HL-60 (cell line): Measurements from ENCODE around the gene LRRN1.

Experiments used
- DNase-seq, 2 experiments: peaks; one replicate each; pipeline ENCODE4 v3.0.0-alpha.2; 2010 to 2020; ENCODE audit warnings: low read depth in 1 of 2, low spot score in 1 of 2
- H3K27ac ChIP-seq: fragments of 250-450 bp; sonication (Bioruptor Pico); replicated peaks from 2 replicates; pipeline ENCODE4 v1.5.1; 2020; ENCODE audit warnings: mild to moderate bottlenecking, moderate library complexity
- H3K27me3 ChIP-seq: fragments of 250-450 bp; sonication (Bioruptor Pico); 2 replicates; pipeline ENCODE4 v1.5.1; 2021; ENCODE audit warnings: mild to moderate bottlenecking, moderate library complexity; ENCODE audit not compliant: insufficient read depth, poor library complexity, severe bottlenecking
- H3K4me3 ChIP-seq: replicated peaks from 2 replicates; pipeline ENCODE4 v1.5.1; 2011; ENCODE audit warnings: mild to moderate bottlenecking, control low read depth, low read length; ENCODE audit not compliant: insufficient read depth
- GABPA ChIP-seq: IDR thresholded peaks from 2 replicates; pipeline ENCODE4 v1.6.1; 2012; ENCODE audit warnings: low read depth
- POLR2AphosphoS5 ChIP-seq: IDR thresholded peaks from 2 replicates; pipeline ENCODE4 v1.6.1; 2012; ENCODE audit warnings: low read depth
- SPI1 ChIP-seq: IDR thresholded peaks from 2 replicates; pipeline ENCODE4 v1.6.1; 2012; ENCODE audit warnings: low read depth, mild to moderate bottlenecking, borderline replicate concordance
- TF ChIP-seq, protein P1 (sequence below): IDR thresholded peaks from 2 replicates; pipeline ENCODE4 v1.6.1; 2012; ENCODE audit warnings: low read depth; ENCODE audit not compliant: insufficient replicate concordance
- TF ChIP-seq, protein P2 (sequence below): IDR thresholded peaks from one replicate; pipeline ENCODE4 v1.5.1; 2011; ENCODE audit warnings: low read length, control low read depth, inconsistent platforms; ENCODE audit not compliant: insufficient read depth

The LRRN1 gene

DNA sequence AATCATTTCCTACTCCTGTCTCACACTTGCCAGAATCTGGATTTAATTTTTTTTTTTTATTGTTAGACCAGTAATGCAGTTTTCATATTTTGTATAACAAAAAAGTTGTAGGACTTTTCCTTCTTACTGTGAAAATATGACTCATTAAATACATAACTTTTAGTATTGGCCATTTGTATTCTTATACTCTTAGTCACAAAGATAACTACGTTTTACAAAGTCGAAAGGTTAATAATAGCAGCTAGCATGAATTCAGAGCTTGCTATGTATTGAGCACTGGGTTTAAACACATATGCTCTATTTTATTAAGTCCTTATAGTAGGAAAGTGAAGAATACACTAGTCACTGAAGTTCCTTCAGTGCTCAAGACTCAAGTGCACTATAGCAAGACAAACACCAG, 43.1 kb downstream of the LRRN1 start:
- Histone ChIP-seq H3K4me3 (no peak overlapping the region), H3K27me3 (no peaks in the 10 kb centered on the region), H3K27ac (no peak overlapping the region)
- no peak for DNase-seq
- TF ChIP-seq SPI1 (no peak), GABPA (no peak), POLR2AphosphoS5 (no peak)
- TF ChIP-seq, protein P1, sequence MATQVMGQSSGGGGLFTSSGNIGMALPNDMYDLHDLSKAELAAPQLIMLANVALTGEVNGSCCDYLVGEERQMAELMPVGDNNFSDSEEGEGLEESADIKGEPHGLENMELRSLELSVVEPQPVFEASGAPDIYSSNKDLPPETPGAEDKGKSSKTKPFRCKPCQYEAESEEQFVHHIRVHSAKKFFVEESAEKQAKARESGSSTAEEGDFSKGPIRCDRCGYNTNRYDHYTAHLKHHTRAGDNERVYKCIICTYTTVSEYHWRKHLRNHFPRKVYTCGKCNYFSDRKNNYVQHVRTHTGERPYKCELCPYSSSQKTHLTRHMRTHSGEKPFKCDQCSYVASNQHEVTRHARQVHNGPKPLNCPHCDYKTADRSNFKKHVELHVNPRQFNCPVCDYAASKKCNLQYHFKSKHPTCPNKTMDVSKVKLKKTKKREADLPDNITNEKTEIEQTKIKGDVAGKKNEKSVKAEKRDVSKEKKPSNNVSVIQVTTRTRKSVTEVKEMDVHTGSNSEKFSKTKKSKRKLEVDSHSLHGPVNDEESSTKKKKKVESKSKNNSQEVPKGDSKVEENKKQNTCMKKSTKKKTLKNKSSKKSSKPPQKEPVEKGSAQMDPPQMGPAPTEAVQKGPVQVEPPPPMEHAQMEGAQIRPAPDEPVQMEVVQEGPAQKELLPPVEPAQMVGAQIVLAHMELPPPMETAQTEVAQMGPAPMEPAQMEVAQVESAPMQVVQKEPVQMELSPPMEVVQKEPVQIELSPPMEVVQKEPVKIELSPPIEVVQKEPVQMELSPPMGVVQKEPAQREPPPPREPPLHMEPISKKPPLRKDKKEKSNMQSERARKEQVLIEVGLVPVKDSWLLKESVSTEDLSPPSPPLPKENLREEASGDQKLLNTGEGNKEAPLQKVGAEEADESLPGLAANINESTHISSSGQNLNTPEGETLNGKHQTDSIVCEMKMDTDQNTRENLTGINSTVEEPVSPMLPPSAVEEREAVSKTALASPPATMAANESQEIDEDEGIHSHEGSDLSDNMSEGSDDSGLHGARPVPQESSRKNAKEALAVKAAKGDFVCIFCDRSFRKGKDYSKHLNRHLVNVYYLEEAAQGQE: no peak
- TF ChIP-seq, protein P2, sequence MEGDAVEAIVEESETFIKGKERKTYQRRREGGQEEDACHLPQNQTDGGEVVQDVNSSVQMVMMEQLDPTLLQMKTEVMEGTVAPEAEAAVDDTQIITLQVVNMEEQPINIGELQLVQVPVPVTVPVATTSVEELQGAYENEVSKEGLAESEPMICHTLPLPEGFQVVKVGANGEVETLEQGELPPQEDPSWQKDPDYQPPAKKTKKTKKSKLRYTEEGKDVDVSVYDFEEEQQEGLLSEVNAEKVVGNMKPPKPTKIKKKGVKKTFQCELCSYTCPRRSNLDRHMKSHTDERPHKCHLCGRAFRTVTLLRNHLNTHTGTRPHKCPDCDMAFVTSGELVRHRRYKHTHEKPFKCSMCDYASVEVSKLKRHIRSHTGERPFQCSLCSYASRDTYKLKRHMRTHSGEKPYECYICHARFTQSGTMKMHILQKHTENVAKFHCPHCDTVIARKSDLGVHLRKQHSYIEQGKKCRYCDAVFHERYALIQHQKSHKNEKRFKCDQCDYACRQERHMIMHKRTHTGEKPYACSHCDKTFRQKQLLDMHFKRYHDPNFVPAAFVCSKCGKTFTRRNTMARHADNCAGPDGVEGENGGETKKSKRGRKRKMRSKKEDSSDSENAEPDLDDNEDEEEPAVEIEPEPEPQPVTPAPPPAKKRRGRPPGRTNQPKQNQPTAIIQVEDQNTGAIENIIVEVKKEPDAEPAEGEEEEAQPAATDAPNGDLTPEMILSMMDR: no peak

DNA sequence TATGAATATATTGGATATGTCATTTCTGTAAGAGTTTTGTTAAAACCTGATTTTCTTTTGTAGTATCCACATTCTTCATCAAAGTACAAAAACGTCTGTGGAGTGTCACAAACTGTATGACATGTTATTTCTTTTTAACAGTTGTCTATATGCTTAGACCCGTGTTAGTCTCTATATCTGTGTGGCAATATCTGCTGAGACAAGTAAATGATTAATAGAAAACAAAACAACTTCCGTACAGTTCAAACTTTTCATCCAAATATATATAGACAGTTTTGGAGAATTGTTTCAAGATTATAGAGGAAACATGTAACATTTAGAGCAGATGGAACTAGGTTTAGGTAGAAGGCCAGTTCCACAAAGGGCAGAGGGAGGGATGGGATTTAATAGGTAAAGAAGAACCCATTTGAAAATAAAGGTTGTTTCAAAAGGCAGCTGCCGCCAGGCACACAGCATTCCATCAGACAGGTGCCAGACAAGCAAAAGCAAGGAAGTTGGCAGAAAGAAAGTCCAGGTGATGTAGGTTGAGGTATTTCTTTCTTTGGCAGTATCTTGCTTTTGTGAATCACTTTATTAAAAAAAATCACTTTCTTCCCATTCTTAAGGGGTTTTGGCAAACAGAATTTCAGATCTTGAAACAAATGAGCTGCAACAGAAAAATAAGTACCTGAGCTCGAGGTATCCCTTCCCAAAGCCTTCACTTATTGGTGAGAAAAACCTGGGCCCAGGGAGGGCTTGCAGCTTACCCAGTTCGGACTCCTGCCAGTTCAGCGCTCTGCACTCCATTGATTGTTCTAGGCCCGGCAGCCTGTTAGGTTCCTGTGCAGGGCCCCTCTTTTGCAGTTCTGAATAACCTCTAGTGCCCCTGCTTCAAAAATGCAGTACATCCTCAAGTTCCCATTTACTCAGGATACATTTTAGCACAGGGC, 49.0 kb downstream of the LRRN1 start:
- Histone ChIP-seq H3K27me3 (no peaks in the 10 kb centered on the region), H3K4me3 (no peak overlapping the region), H3K27ac (no peak overlapping the region)
- no peak for TF ChIP-seq SPI1
- no peak for DNase-seq

DNA sequence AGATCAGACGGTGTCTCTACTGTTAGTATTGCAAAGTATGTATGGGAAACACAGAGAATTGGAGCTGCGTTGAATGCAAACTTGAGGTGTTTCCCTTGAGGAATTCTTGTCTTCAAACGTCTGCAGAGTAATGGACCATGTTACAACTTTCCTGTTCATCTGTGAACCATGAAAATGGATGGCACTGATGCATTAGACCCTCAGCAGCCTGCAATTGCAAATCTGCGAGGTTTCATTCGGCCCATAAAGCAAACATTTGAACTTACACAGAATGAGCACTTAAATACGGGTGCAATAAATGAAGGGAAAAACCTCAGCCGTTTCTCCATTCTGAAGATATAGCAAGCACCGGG, 49.7 kb downstream of the LRRN1 start:
- no peak overlapping the region for H3K4me3 ChIP-seq
- no peaks in the 10 kb centered on the region for H3K27me3 ChIP-seq
- no peak overlapping the region for H3K27ac ChIP-seq
- TF ChIP-seq GABPA (no peak), POLR2AphosphoS5 (no peak), SPI1 (no peak)
- TF ChIP-seq, protein P1: no peak
- TF ChIP-seq, protein P2: no peak
- DNase-seq: no peak

DNA sequence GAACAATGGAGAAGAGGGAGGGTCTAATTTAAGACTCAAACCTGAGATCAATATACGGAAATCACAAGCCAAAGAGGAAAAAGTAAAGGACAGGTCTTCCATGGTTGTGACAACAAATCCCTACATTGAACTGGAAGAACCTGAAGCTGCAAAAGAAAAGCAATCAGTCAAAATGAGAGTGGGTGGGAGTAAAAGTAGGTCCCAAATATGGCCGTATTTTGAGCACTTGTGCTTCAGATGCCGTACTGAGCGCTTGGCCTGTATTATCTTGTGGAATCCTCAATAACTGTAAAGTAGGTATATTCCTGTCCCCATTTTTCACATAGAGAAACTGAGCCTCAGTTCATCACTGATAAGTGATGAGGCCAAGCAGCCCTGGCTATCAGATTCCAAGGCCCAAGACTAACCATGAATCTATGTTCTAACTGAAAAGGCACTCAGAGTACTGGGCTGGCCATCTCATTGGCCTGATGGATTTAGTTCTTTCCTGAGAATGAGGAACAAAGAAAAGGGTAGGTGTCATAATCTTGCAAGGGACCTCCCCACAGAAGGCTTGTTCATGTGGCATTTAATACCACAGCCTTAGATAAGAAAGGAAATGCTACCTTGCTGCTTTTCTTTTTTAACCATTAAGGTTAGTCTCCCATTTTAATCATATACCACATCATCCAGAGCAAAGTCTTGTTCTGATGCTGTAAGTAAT, 52.5 kb downstream of the LRRN1 start:
- no peak overlapping the region for H3K27ac ChIP-seq
- no peaks in the 10 kb centered on the region for H3K27me3 ChIP-seq
- TF ChIP-seq SPI1 (no peak), POLR2AphosphoS5 (no peak), GABPA (no peak)
- TF ChIP-seq, protein P1: no peak
- TF ChIP-seq, protein P2: no peak
- peak in 1 of 2 experiments; percentile 46 for DNase-seq
- H3K4me3 ChIP-seq: no peak overlapping the region
